ENCODE data around the gene EBNA1BP2.
A peak's percentile ranks its signal among the peaks of the same experiment; 100 is the strongest.
"Not testable (repeated sequence)": the region's sequence is repeated elsewhere in the genome, so short reads cannot be mapped to it uniquely, and the experiment has no call there.

The EBNA1BP2 gene

GRCh38 chr1:43147625-43148327 lies 24.3 kb downstream of the EBNA1BP2 start:
- Mint-ChIP-seq H3K36me3 (no peaks in the 10 kb centered on the region), H3K4me3 (peak overlapping the region; percentile 57), H3K9me3 (ENCODE audit: low read depth) (no peaks in the 10 kb centered on the region), H3K4me1 (ENCODE audit: low read depth) (peaks cover 9% of the 10 kb centered on the region), H3K27ac (no peak overlapping the region), H3K27me3 (peaks cover 53% of the 10 kb centered on the region)

- Mint-ChIP-seq H3K4me1 (ENCODE audit: low read depth) (peaks cover 9% of the 10 kb centered on the region), H3K4me3 (no peak overlapping the region), H3K36me3 (no peaks in the 10 kb centered on the region), H3K27ac (no peak overlapping the region), H3K27me3 (peaks cover 51% of the 10 kb centered on the region), H3K9me3 (ENCODE audit: low read depth) (peaks cover 3% of the 10 kb centered on the region)
Measured at GRCh38 chr1:43144237-43144636, 27.9 kb downstream of the EBNA1BP2 start.

GRCh38 chr1:43143441-43143888 lies 28.6 kb downstream of the EBNA1BP2 start:
- Mint-ChIP-seq H3K27me3 (peaks cover 43% of the 10 kb centered on the region), H3K4me3 (no peak overlapping the region), H3K27ac (no peak overlapping the region), H3K4me1 (ENCODE audit: low read depth) (peaks cover 6% of the 10 kb centered on the region), H3K36me3 (no peaks in the 10 kb centered on the region), H3K9me3 (ENCODE audit: low read depth) (peaks cover 3% of the 10 kb centered on the region)

- Mint-ChIP-seq H3K27ac (no peak overlapping the region), H3K27me3 (peaks cover 32% of the 10 kb centered on the region), H3K9me3 (ENCODE audit: low read depth) (peaks cover 3% of the 10 kb centered on the region), H3K4me1 (ENCODE audit: low read depth) (no peaks in the 10 kb centered on the region), H3K4me3 (no peak overlapping the region), H3K36me3 (no peaks in the 10 kb centered on the region)
Measured at GRCh38 chr1:43140583-43140982, 31.5 kb downstream of the EBNA1BP2 start.

- no peaks in the 10 kb centered on the region for H3K4me1 Mint-ChIP-seq (ENCODE audit: low read depth)
- H3K36me3 Mint-ChIP-seq = no peaks in the 10 kb centered on the region
- peaks cover 3% of the 10 kb centered on the region for H3K9me3 Mint-ChIP-seq (ENCODE audit: low read depth)
- no peak overlapping the region for H3K27ac Mint-ChIP-seq
- peaks cover 27% of the 10 kb centered on the region for H3K27me3 Mint-ChIP-seq
- no peak overlapping the region for H3K4me3 Mint-ChIP-seq
Measured at GRCh38 chr1:43140010-43140409, 32.1 kb downstream of the EBNA1BP2 start.

- H3K27me3 Mint-ChIP-seq = peaks cover 20% of the 10 kb centered on the region
- H3K36me3 Mint-ChIP-seq; H3K27ac Mint-ChIP-seq; H3K4me3 Mint-ChIP-seq; H3K9me3 Mint-ChIP-seq (ENCODE audit: low read depth); H3K4me1 Mint-ChIP-seq (ENCODE audit: low read depth): not testable (repeated sequence)
Measured at GRCh38 chr1:43139295-43139694, 32.8 kb downstream of the EBNA1BP2 start.

- H3K4me3 Mint-ChIP-seq = no peak overlapping the region
- H3K9me3 Mint-ChIP-seq (ENCODE audit: low read depth) = peaks cover 3% of the 10 kb centered on the region
- H3K36me3 Mint-ChIP-seq = no peaks in the 10 kb centered on the region
- no peaks in the 10 kb centered on the region for H3K4me1 Mint-ChIP-seq (ENCODE audit: low read depth)
- peaks cover 8% of the 10 kb centered on the region for H3K27me3 Mint-ChIP-seq
- no peak overlapping the region for H3K27ac Mint-ChIP-seq
Measured at GRCh38 chr1:43137445-43138052, 34.5 kb downstream of the EBNA1BP2 start.

GRCh38 chr1:43135857-43136781 lies 36.0 kb downstream of the EBNA1BP2 start:
- Mint-ChIP-seq H3K4me1 (ENCODE audit: low read depth) (no peaks in the 10 kb centered on the region), H3K27me3 (peaks cover 10% of the 10 kb centered on the region), H3K9me3 (ENCODE audit: low read depth) (peaks cover 3% of the 10 kb centered on the region), H3K4me3 (no peak overlapping the region), H3K27ac (no peak overlapping the region), H3K36me3 (no peaks in the 10 kb centered on the region)

GRCh38 chr1:43134640-43135039 lies 37.5 kb downstream of the EBNA1BP2 start:
- Mint-ChIP-seq H3K9me3 (ENCODE audit: low read depth) (peaks cover 2% of the 10 kb centered on the region), H3K4me3 (no peak overlapping the region), H3K27ac (no peak overlapping the region), H3K36me3 (no peaks in the 10 kb centered on the region), H3K27me3 (peaks cover 15% of the 10 kb centered on the region), H3K4me1 (ENCODE audit: low read depth) (no peaks in the 10 kb centered on the region)

- no peaks in the 10 kb centered on the region for H3K4me1 Mint-ChIP-seq (ENCODE audit: low read depth)
- H3K4me3 Mint-ChIP-seq = no peak overlapping the region
- peaks cover 13% of the 10 kb centered on the region for H3K27me3 Mint-ChIP-seq
- H3K9me3 Mint-ChIP-seq (ENCODE audit: low read depth) = no peaks in the 10 kb centered on the region
- H3K27ac Mint-ChIP-seq = no peak overlapping the region
- no peaks in the 10 kb centered on the region for H3K36me3 Mint-ChIP-seq
Measured at GRCh38 chr1:43134068-43134467, 38.0 kb downstream of the EBNA1BP2 start.

- Mint-ChIP-seq H3K4me1 (ENCODE audit: low read depth) (no peaks in the 10 kb centered on the region), H3K27me3 (peaks cover 23% of the 10 kb centered on the region), H3K9me3 (ENCODE audit: low read depth) (no peaks in the 10 kb centered on the region), H3K27ac (no peak overlapping the region), H3K4me3 (no peak overlapping the region), H3K36me3 (no peaks in the 10 kb centered on the region)
Measured at GRCh38 chr1:43129426-43129825, 42.7 kb downstream of the EBNA1BP2 start.

GRCh38 chr1:43128816-43129215 lies 43.3 kb downstream of the EBNA1BP2 start:
- no peak overlapping the region for H3K4me3 Mint-ChIP-seq
- no peaks in the 10 kb centered on the region for H3K4me1 Mint-ChIP-seq (ENCODE audit: low read depth)
- H3K36me3 Mint-ChIP-seq = no peaks in the 10 kb centered on the region
- peaks cover 23% of the 10 kb centered on the region for H3K27me3 Mint-ChIP-seq
- H3K27ac Mint-ChIP-seq = no peak overlapping the region
- no peaks in the 10 kb centered on the region for H3K9me3 Mint-ChIP-seq (ENCODE audit: low read depth)

- Mint-ChIP-seq H3K27me3 (peaks cover 19% of the 10 kb centered on the region), H3K9me3 (ENCODE audit: low read depth) (no peaks in the 10 kb centered on the region), H3K27ac (no peak overlapping the region), H3K4me3 (no peak overlapping the region), H3K4me1 (ENCODE audit: low read depth) (no peaks in the 10 kb centered on the region), H3K36me3 (no peaks in the 10 kb centered on the region)
Measured at GRCh38 chr1:43123031-43123430, 49.1 kb downstream of the EBNA1BP2 start.

- no peak overlapping the region for H3K4me3 Mint-ChIP-seq
- peaks cover 10% of the 10 kb centered on the region for H3K27me3 Mint-ChIP-seq
- H3K27ac Mint-ChIP-seq = no peak overlapping the region
- H3K36me3 Mint-ChIP-seq = no peaks in the 10 kb centered on the region
- no peaks in the 10 kb centered on the region for H3K9me3 Mint-ChIP-seq (ENCODE audit: low read depth)
- no peaks in the 10 kb centered on the region for H3K4me1 Mint-ChIP-seq (ENCODE audit: low read depth)
Measured at GRCh38 chr1:43121256-43121900, 50.7 kb downstream of the EBNA1BP2 start.
